Mammary epithelial cell (primary cell): Measurements from ENCODE around the gene GSTO1.

ENCODE experiments used
- EZH2 ChIP-seq: IDR thresholded peaks from 2 replicates; pipeline ENCODE4 v1.6.1; 2012; ENCODE audit warnings: low read length, inconsistent platforms, borderline replicate concordance
- TF ChIP-seq, protein P1 (sequence below), 2 donors: IDR thresholded peaks in 1 of 2; conservative IDR thresholded peaks in 1 of 2; 2 replicates each; pipeline ENCODE4 v1.5.1; 2011 to 2012; ENCODE audit warnings: inconsistent platforms in 2 of 2, low read length in 2 of 2, mild to moderate bottlenecking in 2 of 2, control low read depth in 1 of 2, low read depth in 1 of 2; ENCODE audit not compliant: insufficient read depth in 1 of 2; ENCODE audit errors: extremely low read depth in 1 of 2

DNA sequence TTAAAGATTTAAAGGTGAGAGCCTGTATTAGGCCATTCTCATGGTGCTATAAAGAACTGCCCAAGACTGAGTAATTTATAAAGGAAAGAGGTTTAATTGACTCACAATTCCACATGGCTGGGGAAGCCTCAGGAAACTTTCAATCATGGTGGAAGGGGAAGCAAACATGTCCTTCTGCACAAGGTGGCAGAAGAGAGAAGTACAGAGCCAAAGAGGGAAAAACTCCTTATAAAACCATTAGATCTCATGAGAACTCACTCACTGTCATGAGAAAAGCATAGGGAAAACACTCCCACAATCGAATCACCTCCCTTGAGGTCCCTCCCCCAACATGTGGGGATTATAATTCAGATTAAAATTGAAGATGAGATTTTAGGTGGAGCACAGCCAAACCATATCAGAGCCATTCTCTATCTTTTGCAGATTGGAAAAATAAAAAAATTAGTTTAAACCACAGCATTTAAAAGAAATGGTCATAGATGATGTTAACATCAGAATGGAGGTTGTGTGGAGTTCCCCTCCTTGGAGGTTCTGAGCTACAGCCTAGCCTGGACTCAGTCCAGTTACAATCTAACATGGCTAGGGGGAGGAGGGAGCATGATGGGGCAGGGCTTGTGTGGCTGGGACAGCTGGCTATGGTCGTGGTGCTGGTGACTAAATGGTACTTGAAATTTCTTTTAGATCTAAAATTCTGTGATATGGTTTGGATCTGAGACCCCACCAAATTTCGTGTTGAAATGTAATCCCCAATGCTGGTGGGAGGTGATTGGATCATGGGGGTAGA lies 47.4 kb downstream of the GSTO1 start:
- TF ChIP-seq, protein P1, sequence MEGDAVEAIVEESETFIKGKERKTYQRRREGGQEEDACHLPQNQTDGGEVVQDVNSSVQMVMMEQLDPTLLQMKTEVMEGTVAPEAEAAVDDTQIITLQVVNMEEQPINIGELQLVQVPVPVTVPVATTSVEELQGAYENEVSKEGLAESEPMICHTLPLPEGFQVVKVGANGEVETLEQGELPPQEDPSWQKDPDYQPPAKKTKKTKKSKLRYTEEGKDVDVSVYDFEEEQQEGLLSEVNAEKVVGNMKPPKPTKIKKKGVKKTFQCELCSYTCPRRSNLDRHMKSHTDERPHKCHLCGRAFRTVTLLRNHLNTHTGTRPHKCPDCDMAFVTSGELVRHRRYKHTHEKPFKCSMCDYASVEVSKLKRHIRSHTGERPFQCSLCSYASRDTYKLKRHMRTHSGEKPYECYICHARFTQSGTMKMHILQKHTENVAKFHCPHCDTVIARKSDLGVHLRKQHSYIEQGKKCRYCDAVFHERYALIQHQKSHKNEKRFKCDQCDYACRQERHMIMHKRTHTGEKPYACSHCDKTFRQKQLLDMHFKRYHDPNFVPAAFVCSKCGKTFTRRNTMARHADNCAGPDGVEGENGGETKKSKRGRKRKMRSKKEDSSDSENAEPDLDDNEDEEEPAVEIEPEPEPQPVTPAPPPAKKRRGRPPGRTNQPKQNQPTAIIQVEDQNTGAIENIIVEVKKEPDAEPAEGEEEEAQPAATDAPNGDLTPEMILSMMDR (conservative IDR thresholded peaks at IDR 0.05 in 1 of 2, IDR thresholded peaks at IDR 0.05 in 1 of 2; ENCODE audit: extremely low read depth in 1 of 2, insufficient read depth in 1 of 2, low read depth in 1 of 2, low read length in 2 of 2): no peak
- TF ChIP-seq EZH2: no peak
